HFFc6 (cell line): ENCODE measurements around the gene FBXW8. TPM values are rescaled to one million over a fixed set of nuclear protein-coding genes. Genes with fewer than 3 reads are reported as not detected.

Experiments used
- DNase-seq: peaks from one replicate; pipeline ENCODE4 v3.0.0-alpha.2; 2018
- H3K27ac Mint-ChIP-seq: 2 replicates; pipeline ENCODE4 v1.8.0; 2020; ENCODE audit warnings: mild to moderate bottlenecking, mixed read lengths
- H3K27me3 Mint-ChIP-seq: 2 replicates; pipeline ENCODE4 v1.8.0; 2021; ENCODE audit warnings: mild to moderate bottlenecking, moderate library complexity, mixed read lengths; ENCODE audit not compliant: insufficient read depth
- H3K36me3 Mint-ChIP-seq: 2 replicates; pipeline ENCODE4 v1.8.0; 2021; ENCODE audit warnings: low read depth, mixed read lengths
- H3K4me1 Mint-ChIP-seq: 2 replicates; pipeline ENCODE4 v1.8.0; 2020; ENCODE audit warnings: low read depth, mixed read lengths
- H3K4me3 Mint-ChIP-seq: 2 replicates; pipeline ENCODE4 v1.8.0; 2020; ENCODE audit warnings: mild to moderate bottlenecking, moderate library complexity, mixed read lengths
- H3K9me3 Mint-ChIP-seq: 2 replicates; pipeline ENCODE4 v1.8.0; 2020; ENCODE audit warnings: mild to moderate bottlenecking, mixed read lengths
- CTCF ChIP-seq: fragments of 200-600 bp; sonication (generic); IDR thresholded peaks from 2 replicates; pipeline ENCODE4 v1.5.0; 2021; ENCODE audit warnings: antibody characterized with exemption, mild to moderate bottlenecking
- total RNA-seq, 6 experiments: library from RNA; stranded (reverse); fragmentation: NEBNext Ultra II Directional; extraction: Animal tissue kit (Norgen Biotek cat#: 25700); gene quantifications; 2 replicates in 1 of 6; 3 replicates in 5 of 6; pipeline ENCODE4 v1.2.3, GENCODE V29; 2021

Gene FBXW8
- total RNA-seq, 6 experiments from 2014 or later: 15.3 to 20.5 (median 18.5) TPM

GRCh38 chr12:117023998-117024960, 113.5 kb downstream of the FBXW8 start:
- DNase-seq: no peak
- Mint-ChIP-seq H3K4me1 (peaks cover 8% of the 10 kb centered on the region; the same call in 1 of the 2 replicates), H3K36me3 (peaks cover 18% of the 10 kb centered on the region), H3K9me3 (no peaks in the 10 kb centered on the region), H3K4me3 (no peak overlapping the region), H3K27me3 (peaks cover 5% of the 10 kb centered on the region), H3K27ac (no peak overlapping the region)
- no peak for TF ChIP-seq CTCF

- no peak for TF ChIP-seq CTCF
- Mint-ChIP-seq H3K36me3 (peaks cover 18% of the 10 kb centered on the region), H3K27me3 (peaks cover 5% of the 10 kb centered on the region), H3K27ac (no peak overlapping the region), H3K9me3 (no peaks in the 10 kb centered on the region), H3K4me1 (peaks cover 8% of the 10 kb centered on the region; the same call in 1 of the 2 replicates), H3K4me3 (no peak overlapping the region)
- DNase-seq: no peak
Measured at GRCh38 chr12:117024961-117025480, 114.3 kb downstream of the FBXW8 start.

GRCh38 chr12:117025481-117026151, 114.9 kb downstream of the FBXW8 start:
- H3K9me3 Mint-ChIP-seq: no peaks in the 10 kb centered on the region
- peaks cover 17% of the 10 kb centered on the region for H3K36me3 Mint-ChIP-seq
- H3K4me1 Mint-ChIP-seq: peaks cover 8% of the 10 kb centered on the region; the same call in 1 of the 2 replicates
- H3K27ac Mint-ChIP-seq: peak overlapping the region; percentile 36; the same call in 1 of the 2 replicates
- H3K4me3 Mint-ChIP-seq: no peak overlapping the region
- peak; percentile 50 for DNase-seq
- H3K27me3 Mint-ChIP-seq: peaks cover 5% of the 10 kb centered on the region
- TF ChIP-seq CTCF: peak; percentile 94

GRCh38 chr12:117026343-117026742, 115.6 kb downstream of the FBXW8 start:
- Mint-ChIP-seq H3K27me3 (peaks cover 5% of the 10 kb centered on the region), H3K4me3 (no peak overlapping the region), H3K9me3 (no peaks in the 10 kb centered on the region), H3K4me1 (peaks cover 8% of the 10 kb centered on the region; the same call in 1 of the 2 replicates), H3K36me3 (peaks cover 22% of the 10 kb centered on the region), H3K27ac (no peak overlapping the region)
- no peak for DNase-seq
- no peak for TF ChIP-seq CTCF

- Mint-ChIP-seq H3K4me3 (no peak overlapping the region), H3K36me3 (peaks cover 22% of the 10 kb centered on the region), H3K4me1 (peaks cover 8% of the 10 kb centered on the region; the same call in 1 of the 2 replicates), H3K27me3 (peaks cover 5% of the 10 kb centered on the region), H3K9me3 (no peaks in the 10 kb centered on the region), H3K27ac (no peak overlapping the region)
- no peak for TF ChIP-seq CTCF
- DNase-seq: no peak
Measured at GRCh38 chr12:117026921-117027250, 116.1 kb downstream of the FBXW8 start.
